ENCODE data around the gene PPP1R14C.

DNA sequence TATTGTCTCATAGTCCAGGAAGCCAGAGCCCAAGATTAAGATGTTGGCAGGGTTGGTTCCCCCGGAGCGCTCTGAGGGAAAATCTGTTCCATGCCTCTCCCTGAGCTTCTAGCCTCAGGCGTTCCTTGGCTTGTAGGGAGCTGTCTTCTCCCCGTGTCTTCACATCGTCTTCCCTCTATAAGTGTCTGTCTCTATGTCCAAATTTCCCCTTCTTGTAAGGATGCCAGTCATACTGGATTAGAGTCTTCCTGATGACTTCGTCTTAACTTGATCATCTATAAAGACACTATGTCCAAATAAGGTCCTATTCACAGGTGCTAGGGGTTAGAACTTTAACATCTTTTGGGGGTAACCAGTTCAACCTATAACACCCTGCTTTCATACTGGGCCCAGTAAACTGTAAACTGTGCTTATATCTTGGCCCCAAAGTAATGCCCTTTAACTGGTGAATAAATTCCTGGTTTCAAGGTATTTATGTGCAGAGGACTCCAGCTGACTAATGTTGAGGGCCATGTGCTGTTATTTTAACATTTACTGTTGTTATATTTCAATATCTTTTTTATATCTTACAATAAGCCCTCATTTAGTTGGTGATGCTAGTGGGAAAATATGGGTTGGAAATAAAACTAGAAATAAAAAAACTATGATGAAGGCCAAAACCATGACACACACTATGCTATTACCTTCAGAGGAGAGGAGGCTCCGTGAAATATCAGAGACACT lies 124.3 kb downstream of the PPP1R14C start:
- no peak for TF ChIP-seq ZNF274 (IDR thresholded peaks at IDR 0.05; ENCODE audit: low read depth, low read length)
- TF ChIP-seq YY1 (IDR thresholded peaks at IDR 0.05; ENCODE audit: insufficient read depth, insufficient read length): no peak
